WTC11 (cell line): ENCODE measurements around the gene HAGHL. TPM values are rescaled to one million over a fixed set of nuclear protein-coding genes. Genes with fewer than 3 reads are reported as not detected.
A peak's percentile ranks its signal among the peaks of the same experiment; 100 is the strongest.
"Not testable (repeated sequence)": the region's sequence is repeated elsewhere in the genome, so short reads cannot be mapped to it uniquely, and the experiment has no call there.

ENCODE experiments used
- ATAC-seq: fragments of 200-7000 bp; cut with Tn5 transposase; 2 replicates; pipeline ENCODE4 v1.10.0; 2021; ENCODE audit warnings: mild to moderate bottlenecking, moderate library complexity
- CTCF ChIA-PET: fragments of 300-600 bp; sonication (Branson Sonifier 250); formaldehyde crosslinking; loops from one replicate; lab custom pipeline; 2021; ENCODE audit warnings: antibody characterized with exemption; lab: Charles Lee
- POLR2A ChIA-PET: fragments of 350-600 bp; sonication (Branson Sonifier 250); formaldehyde crosslinking; loops from one replicate; lab custom pipeline; 2021; ENCODE audit warnings: antibody characterized with exemption; lab: Charles Lee
- DNase-seq: peaks from one replicate; pipeline ENCODE4 v3.0.0; 2021; ENCODE audit warnings: low spot score
- H3K27ac Mint-ChIP-seq: 2 replicates; pipeline ENCODE4 v1.8.0; 2021; ENCODE audit warnings: mixed read lengths
- H3K27me3 Mint-ChIP-seq: 2 replicates; pipeline ENCODE4 v1.8.0; 2021; ENCODE audit warnings: low read depth, mild to moderate bottlenecking, moderate library complexity, mixed read lengths
- H3K36me3 Mint-ChIP-seq: 2 replicates; pipeline ENCODE4 v1.8.0; 2021; ENCODE audit warnings: mixed read lengths
- H3K4me1 Mint-ChIP-seq: 2 replicates; pipeline ENCODE4 v1.8.0; 2022; ENCODE audit warnings: mixed read lengths
- H3K4me3 Mint-ChIP-seq: 2 replicates; pipeline ENCODE4 v1.8.0; 2021; ENCODE audit warnings: mild to moderate bottlenecking, moderate library complexity, mixed read lengths
- H3K9me3 Mint-ChIP-seq: 2 replicates; pipeline ENCODE4 v1.8.0; 2021; ENCODE audit warnings: mixed read lengths
- FOXK1 ChIP-seq: sonication (generic); formaldehyde crosslinking; IDR thresholded peaks from 2 replicates; pipeline ENCODE4 v1.8.0; 2022; ENCODE audit warnings: mild to moderate bottlenecking, moderate library complexity, missing genetic modification reagents
- TEAD1 ChIP-seq: sonication (generic); formaldehyde crosslinking; IDR thresholded peaks from 2 replicates; pipeline ENCODE4 v1.8.0; 2022; ENCODE audit warnings: mild to moderate bottlenecking, missing genetic modification reagents
- ZNF423 ChIP-seq: fragments of 250-450 bp; sonication (Bioruptor Pico); IDR thresholded peaks from 2 replicates; pipeline ENCODE4 v2.1.2; 2022; ENCODE audit warnings: mild to moderate bottlenecking, moderate library complexity
- total RNA-seq: library from RNA; stranded (reverse); gene quantifications from 3 replicates; pipeline ENCODE4 v1.2.3, GENCODE V29; 2021
- TF ChIP-seq, protein P1 (sequence below): sonication (generic); formaldehyde crosslinking; IDR thresholded peaks from 2 replicates; pipeline ENCODE4 v1.8.1; 2022; ENCODE audit warnings: missing genetic modification reagents, borderline replicate concordance
- TF ChIP-seq, protein P2 (sequence below): fragments of 250-450 bp; sonication (Bioruptor Pico); IDR thresholded peaks from 2 replicates; pipeline ENCODE4 v1.9.0; 2021; ENCODE audit warnings: mild to moderate bottlenecking
- TF ChIP-seq, protein P3 (sequence below): sonication (generic); formaldehyde crosslinking; IDR thresholded peaks from 2 replicates; pipeline ENCODE4 v1.8.0; 2022; ENCODE audit warnings: mild to moderate bottlenecking, missing genetic modification reagents
- TF ChIP-seq, protein P4 (sequence below): fragments of 200-600 bp; IDR thresholded peaks from 2 replicates; pipeline ENCODE4 v1.8.0; 2022; ENCODE audit warnings: antibody characterized with exemption

Gene HAGHL
- total RNA-seq, 1 experiment from 2014 or later: 41.7 TPM

DNA sequence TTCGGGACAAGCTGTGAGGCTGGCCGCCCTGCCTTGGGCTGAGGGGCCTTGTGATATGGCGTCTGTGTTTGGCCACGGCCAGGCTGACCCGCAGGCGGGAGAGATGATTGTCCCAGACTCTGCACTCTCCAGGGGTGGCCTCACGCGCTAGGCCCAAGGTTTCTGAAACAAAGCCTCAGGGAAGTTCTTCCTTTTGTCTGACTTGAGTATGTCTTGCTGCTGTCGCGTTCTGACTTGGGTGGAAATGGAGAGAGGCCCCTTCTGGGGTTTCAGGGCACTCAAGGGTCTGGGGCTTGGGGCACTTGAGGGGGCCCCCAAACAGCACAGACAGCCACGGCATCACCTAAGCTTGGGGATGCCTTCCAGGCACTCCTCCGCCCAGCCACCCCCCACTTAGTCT, 15.8 kb upstream of the HAGHL start:
- no peak for TF ChIP-seq TEAD1 (CRISPR knock-in tag)
- TF ChIP-seq, protein P1, sequence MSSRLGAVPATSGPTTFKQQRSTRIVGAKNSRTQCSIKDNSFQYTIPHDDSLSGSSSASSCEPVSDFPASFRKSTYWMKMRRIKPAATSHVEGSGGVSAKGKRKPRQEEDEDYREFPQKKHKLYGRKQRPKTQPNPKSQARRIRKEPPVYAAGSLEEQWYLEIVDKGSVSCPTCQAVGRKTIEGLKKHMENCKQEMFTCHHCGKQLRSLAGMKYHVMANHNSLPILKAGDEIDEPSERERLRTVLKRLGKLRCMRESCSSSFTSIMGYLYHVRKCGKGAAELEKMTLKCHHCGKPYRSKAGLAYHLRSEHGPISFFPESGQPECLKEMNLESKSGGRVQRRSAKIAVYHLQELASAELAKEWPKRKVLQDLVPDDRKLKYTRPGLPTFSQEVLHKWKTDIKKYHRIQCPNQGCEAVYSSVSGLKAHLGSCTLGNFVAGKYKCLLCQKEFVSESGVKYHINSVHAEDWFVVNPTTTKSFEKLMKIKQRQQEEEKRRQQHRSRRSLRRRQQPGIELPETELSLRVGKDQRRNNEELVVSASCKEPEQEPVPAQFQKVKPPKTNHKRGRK (CRISPR knock-in tag): no peak
- CTCF ChIA-PET: interaction anchor here (1.3 to 8.8 kb wide), 7 partner anchors 9 to 89 kb away, joined by 3 to 90 read pairs (median 10); partner anchors contain the start of genes ANTKMT, CCDC78, CHTF18 and GNG13
- Mint-ChIP-seq H3K4me3 (no peak overlapping the region), H3K27me3 (peaks cover 64% of the 10 kb centered on the region), H3K4me1 (peaks cover 2% of the 10 kb centered on the region), H3K9me3 (no peaks in the 10 kb centered on the region), H3K27ac (no peak overlapping the region), H3K36me3 (no peaks in the 10 kb centered on the region)
- ATAC-seq (no peak), DNase-seq (no peak)
- POLR2A ChIA-PET: interaction anchor here (0.5 kb wide), 1 partner anchor 14 kb away, joined by 3 read pairs; no protein-coding TSS in a partner anchor

DNA sequence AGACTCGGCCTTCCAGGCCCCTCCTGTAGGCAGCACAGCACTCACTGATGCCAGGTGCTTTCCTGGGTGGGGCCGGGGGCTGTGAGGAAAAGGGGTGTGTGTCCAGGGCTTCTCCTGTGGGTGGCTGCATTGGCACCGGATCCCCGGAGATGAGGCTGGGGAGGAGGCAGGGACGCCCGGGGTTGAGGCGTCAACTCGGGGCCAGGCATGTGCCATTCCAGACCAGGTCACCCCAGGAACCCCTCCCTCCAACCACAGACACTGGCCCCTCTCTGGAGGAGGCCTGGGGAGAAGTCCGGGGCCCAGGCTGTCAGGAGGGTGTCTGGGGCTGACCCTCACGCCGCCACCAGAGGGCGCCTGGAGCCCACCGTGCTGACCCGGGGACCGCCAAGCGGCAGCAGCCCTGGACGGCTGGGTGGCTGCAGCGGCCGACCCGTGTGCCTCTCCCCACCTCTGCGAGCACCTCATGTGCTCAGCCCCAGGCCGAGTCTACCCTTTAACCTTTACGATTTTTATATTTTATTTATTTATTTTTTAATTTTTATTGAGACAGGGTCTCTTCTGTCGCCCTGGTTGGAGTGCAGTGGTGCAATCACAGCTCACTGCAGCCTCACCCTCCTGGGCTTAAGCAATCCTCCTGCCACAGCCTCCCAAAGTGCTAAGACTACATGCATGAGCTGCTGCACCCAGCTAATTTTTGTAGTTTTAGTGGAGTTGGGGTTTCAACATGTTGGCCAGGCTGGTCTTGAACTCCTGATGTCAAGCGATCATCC, 15.2 kb upstream of the HAGHL start:
- TF ChIP-seq FOXK1: no peak
- TF ChIP-seq, protein P2, sequence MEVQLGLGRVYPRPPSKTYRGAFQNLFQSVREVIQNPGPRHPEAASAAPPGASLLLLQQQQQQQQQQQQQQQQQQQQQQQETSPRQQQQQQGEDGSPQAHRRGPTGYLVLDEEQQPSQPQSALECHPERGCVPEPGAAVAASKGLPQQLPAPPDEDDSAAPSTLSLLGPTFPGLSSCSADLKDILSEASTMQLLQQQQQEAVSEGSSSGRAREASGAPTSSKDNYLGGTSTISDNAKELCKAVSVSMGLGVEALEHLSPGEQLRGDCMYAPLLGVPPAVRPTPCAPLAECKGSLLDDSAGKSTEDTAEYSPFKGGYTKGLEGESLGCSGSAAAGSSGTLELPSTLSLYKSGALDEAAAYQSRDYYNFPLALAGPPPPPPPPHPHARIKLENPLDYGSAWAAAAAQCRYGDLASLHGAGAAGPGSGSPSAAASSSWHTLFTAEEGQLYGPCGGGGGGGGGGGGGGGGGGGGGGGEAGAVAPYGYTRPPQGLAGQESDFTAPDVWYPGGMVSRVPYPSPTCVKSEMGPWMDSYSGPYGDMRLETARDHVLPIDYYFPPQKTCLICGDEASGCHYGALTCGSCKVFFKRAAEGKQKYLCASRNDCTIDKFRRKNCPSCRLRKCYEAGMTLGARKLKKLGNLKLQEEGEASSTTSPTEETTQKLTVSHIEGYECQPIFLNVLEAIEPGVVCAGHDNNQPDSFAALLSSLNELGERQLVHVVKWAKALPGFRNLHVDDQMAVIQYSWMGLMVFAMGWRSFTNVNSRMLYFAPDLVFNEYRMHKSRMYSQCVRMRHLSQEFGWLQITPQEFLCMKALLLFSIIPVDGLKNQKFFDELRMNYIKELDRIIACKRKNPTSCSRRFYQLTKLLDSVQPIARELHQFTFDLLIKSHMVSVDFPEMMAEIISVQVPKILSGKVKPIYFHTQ (CRISPR knock-in tag): no peak
- 0 out of 2 replicates have a peak, but pooled peaks have one; percentile 34 for TF ChIP-seq ZNF423 (CRISPR knock-in tag)
- TF ChIP-seq, protein P3, sequence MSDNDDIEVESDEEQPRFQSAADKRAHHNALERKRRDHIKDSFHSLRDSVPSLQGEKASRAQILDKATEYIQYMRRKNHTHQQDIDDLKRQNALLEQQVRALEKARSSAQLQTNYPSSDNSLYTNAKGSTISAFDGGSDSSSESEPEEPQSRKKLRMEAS (CRISPR knock-in tag): peak; percentile 28; the same call in 1 of the 2 replicates
- TF ChIP-seq, protein P4, sequence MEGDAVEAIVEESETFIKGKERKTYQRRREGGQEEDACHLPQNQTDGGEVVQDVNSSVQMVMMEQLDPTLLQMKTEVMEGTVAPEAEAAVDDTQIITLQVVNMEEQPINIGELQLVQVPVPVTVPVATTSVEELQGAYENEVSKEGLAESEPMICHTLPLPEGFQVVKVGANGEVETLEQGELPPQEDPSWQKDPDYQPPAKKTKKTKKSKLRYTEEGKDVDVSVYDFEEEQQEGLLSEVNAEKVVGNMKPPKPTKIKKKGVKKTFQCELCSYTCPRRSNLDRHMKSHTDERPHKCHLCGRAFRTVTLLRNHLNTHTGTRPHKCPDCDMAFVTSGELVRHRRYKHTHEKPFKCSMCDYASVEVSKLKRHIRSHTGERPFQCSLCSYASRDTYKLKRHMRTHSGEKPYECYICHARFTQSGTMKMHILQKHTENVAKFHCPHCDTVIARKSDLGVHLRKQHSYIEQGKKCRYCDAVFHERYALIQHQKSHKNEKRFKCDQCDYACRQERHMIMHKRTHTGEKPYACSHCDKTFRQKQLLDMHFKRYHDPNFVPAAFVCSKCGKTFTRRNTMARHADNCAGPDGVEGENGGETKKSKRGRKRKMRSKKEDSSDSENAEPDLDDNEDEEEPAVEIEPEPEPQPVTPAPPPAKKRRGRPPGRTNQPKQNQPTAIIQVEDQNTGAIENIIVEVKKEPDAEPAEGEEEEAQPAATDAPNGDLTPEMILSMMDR: peak; percentile 96
- Mint-ChIP-seq H3K27me3 (peaks cover 62% of the 10 kb centered on the region), H3K4me1 (peaks cover 7% of the 10 kb centered on the region), H3K36me3 (no peaks in the 10 kb centered on the region), H3K9me3 (no peaks in the 10 kb centered on the region), H3K27ac (no peak overlapping the region), H3K4me3 (no peak overlapping the region)
- CTCF ChIA-PET: interaction anchor here (0.9 to 8.8 kb wide), 23 partner anchors 8 to 346 kb away, joined by 3 to 90 read pairs (median 6); partner anchors contain the start of genes ANTKMT, CCDC78, CHTF18 and CIAO3
- ATAC-seq (peak; percentile 58), DNase-seq (peak; percentile 90)
- POLR2A ChIA-PET: interaction anchor here (0.7 kb wide), 1 partner anchor 74 kb away, joined by 3 read pairs; no protein-coding TSS in a partner anchor

DNA sequence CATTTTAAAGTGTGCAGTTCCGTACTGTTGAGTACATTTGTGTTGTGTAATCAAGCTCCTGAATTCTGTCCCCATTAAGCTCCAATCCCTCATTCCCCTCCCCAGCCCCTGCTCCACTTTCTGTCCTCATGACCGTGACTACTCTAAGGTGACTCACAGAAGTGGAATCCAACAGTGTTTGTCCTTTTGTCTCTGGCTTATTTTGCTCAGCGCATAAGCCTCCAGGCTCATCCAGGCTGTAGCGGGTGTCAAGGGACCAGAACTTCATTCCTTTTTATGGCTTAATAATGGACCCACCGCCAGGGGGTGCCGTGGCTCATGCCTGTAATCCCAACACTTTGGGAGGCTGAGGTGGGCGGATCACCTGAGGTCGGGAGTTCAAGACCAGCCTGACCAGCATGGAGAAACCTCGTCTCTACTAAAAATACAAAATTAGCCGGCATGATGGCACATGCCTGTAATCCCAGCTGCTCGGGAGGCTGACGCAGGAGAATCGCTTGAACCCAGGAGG, 14.1 kb upstream of the HAGHL start:
- H3K9me3 Mint-ChIP-seq, H3K36me3 Mint-ChIP-seq, POLR2A ChIA-PET, H3K4me3 Mint-ChIP-seq, ATAC-seq, H3K4me1 Mint-ChIP-seq: not testable (repeated sequence)
- TF ChIP-seq, protein P4: peak; percentile 44
- peak; percentile 86 for DNase-seq
- peak overlapping the region; percentile 34 for H3K27ac Mint-ChIP-seq
- CTCF ChIA-PET: interaction anchor here (0.9 to 8.8 kb wide), 18 partner anchors 8 to 345 kb away, joined by 3 to 90 read pairs (median 6); partner anchors contain the start of genes ANTKMT, CCDC78, CHTF18 and CIAO3
- peaks cover 51% of the 10 kb centered on the region for H3K27me3 Mint-ChIP-seq
